H9 (cell line): ENCODE measurements around the gene ELF2. TPM values are rescaled to one million over a fixed set of nuclear protein-coding genes. Genes with fewer than 3 reads are reported as not detected.
A peak's percentile ranks its signal among the peaks of the same experiment; 100 is the strongest.
"Not testable (repeated sequence)": the region's sequence is repeated elsewhere in the genome, so short reads cannot be mapped to it uniquely, and the experiment has no call there.

Experiments
- DNase-seq: peaks from one replicate; pipeline ENCODE4 v3.0.0-alpha.2; 2017
- H2AFZ ChIP-seq: one replicate; pipeline ENCODE4 v1.6.1; 2013; ENCODE audit warnings: mild to moderate bottlenecking, low read length, control low read depth, moderate library complexity
- H2AK5ac ChIP-seq: 2 replicates; pipeline ENCODE4 v1.6.1; 2013; ENCODE audit warnings: low read length, control low read depth, mixed read lengths; ENCODE audit not compliant: insufficient read length
- H2BK120ac ChIP-seq: one replicate; pipeline ENCODE4 v1.6.1; 2013; ENCODE audit warnings: low read depth, mild to moderate bottlenecking, low read length, control low read depth, inconsistent platforms; ENCODE audit not compliant: poor library complexity, severe bottlenecking
- H2BK12ac ChIP-seq: 2 replicates; pipeline ENCODE4 v1.6.1; 2013; ENCODE audit warnings: low read length, control low read depth, mixed read lengths, low read depth; ENCODE audit not compliant: insufficient read length
- H2BK15ac ChIP-seq: 2 replicates; pipeline ENCODE4 v1.6.1; 2013; ENCODE audit warnings: low read depth, low read length, control low read depth
- H2BK20ac ChIP-seq: one replicate; pipeline ENCODE4 v1.6.1; 2013; ENCODE audit warnings: low read depth, mild to moderate bottlenecking, low read length, control low read depth, inconsistent platforms; ENCODE audit not compliant: poor library complexity, severe bottlenecking
- H2BK5ac ChIP-seq: 2 replicates; pipeline ENCODE4 v1.6.1; 2013; ENCODE audit warnings: low read length, control low read depth, mixed read lengths; ENCODE audit not compliant: insufficient read length
- H3K14ac ChIP-seq: 2 replicates; pipeline ENCODE4 v1.6.1; 2013; ENCODE audit warnings: low read length, control low read depth; ENCODE audit not compliant: insufficient read depth
- H3K18ac ChIP-seq: 2 replicates; pipeline ENCODE4 v1.6.1; 2013; ENCODE audit warnings: low read depth, mild to moderate bottlenecking, mixed read lengths, low read length, control low read depth; ENCODE audit not compliant: insufficient read length
- H3K23ac ChIP-seq: 2 replicates; pipeline ENCODE4 v1.6.1; 2013; ENCODE audit warnings: low read length, control low read depth, mixed read lengths, low read depth; ENCODE audit not compliant: insufficient read length
- H3K23me2 ChIP-seq: 2 replicates; pipeline ENCODE4 v1.6.1; 2013; ENCODE audit warnings: low read depth, mild to moderate bottlenecking, mixed read lengths, low read length, control low read depth; ENCODE audit not compliant: insufficient read length, poor library complexity, severe bottlenecking
- H3K27ac ChIP-seq: 2 replicates; pipeline ENCODE4 v1.5.1; 2013; ENCODE audit warnings: low read length, control low read depth, mixed read lengths, low read depth; ENCODE audit not compliant: insufficient read length
- H3K27me3 ChIP-seq: 2 replicates; pipeline ENCODE4 v1.6.1; 2013; ENCODE audit warnings: low read length, control low read depth, inconsistent platforms; ENCODE audit not compliant: insufficient read depth
- H3K4ac ChIP-seq: 2 replicates; pipeline ENCODE4 v1.6.1; 2013; ENCODE audit warnings: low read depth, mild to moderate bottlenecking, control low read depth, inconsistent platforms, low read length, moderate library complexity
- H3K4me1 ChIP-seq: 2 replicates; pipeline ENCODE4 v1.6.1; 2013; ENCODE audit warnings: low read length, control low read depth, inconsistent platforms; ENCODE audit not compliant: insufficient read depth
- H3K4me2 ChIP-seq: 2 replicates; pipeline ENCODE4 v1.6.1; 2013; ENCODE audit warnings: low read length, control low read depth, mixed read lengths; ENCODE audit not compliant: insufficient read length, insufficient read depth
- H3K56ac ChIP-seq: 2 replicates; pipeline ENCODE4 v1.6.1; 2013; ENCODE audit warnings: low read depth, mild to moderate bottlenecking, mixed read lengths, low read length, control low read depth; ENCODE audit not compliant: insufficient read length
- H3K79me1 ChIP-seq: 2 replicates; pipeline ENCODE4 v1.6.1; 2013; ENCODE audit warnings: low read depth, mild to moderate bottlenecking, moderate library complexity, low read length, control low read depth, inconsistent platforms; ENCODE audit not compliant: insufficient read depth, poor library complexity, severe bottlenecking
- H3K79me2 ChIP-seq: 2 replicates; pipeline ENCODE4 v1.6.1; 2013; ENCODE audit warnings: low read length, control low read depth, inconsistent platforms; ENCODE audit not compliant: insufficient read depth
- H3K9ac ChIP-seq: 2 replicates; pipeline ENCODE4 v1.6.1; 2013; ENCODE audit warnings: low read length, control low read depth, mixed read lengths; ENCODE audit not compliant: insufficient read length; ENCODE audit errors: extremely low read depth
- H3K9me3 ChIP-seq: one replicate; pipeline ENCODE4 v1.6.1; 2013; ENCODE audit warnings: low read depth, low read length, inconsistent platforms; ENCODE audit not compliant: control insufficient read depth
- H3T11ph ChIP-seq: one replicate; pipeline ENCODE4 v1.6.1; 2013; ENCODE audit warnings: mild to moderate bottlenecking, low read length, control low read depth, inconsistent platforms
- H4K20me1 ChIP-seq: one replicate; pipeline ENCODE4 v1.6.1; 2013; ENCODE audit not compliant: control insufficient read depth, insufficient read length, insufficient read depth
- H4K5ac ChIP-seq: 2 replicates; pipeline ENCODE4 v1.6.1; 2013; ENCODE audit warnings: low read depth, mild to moderate bottlenecking, mixed read lengths, low read length, control low read depth; ENCODE audit not compliant: insufficient read length
- H4K8ac ChIP-seq: replicated peaks from 2 replicates; pipeline ENCODE4 v1.6.1; 2013; ENCODE audit warnings: low read length, control low read depth, mixed read lengths, low read depth; ENCODE audit not compliant: insufficient read length
- H4K91ac ChIP-seq: 2 replicates; pipeline ENCODE4 v1.6.1; 2013; ENCODE audit warnings: low read depth, mild to moderate bottlenecking, moderate library complexity, mixed read lengths, low read length, control low read depth; ENCODE audit not compliant: insufficient read length
- H3K27ac Mint-ChIP-seq, 3 experiments: 2 replicates in 2 of 3; 3 replicates in 1 of 3; pipeline ENCODE4 v1.8.0; 2020 to 2021; ENCODE audit warnings: mixed read lengths in 3 of 3, mild to moderate bottlenecking in 1 of 3, moderate library complexity in 1 of 3
- H3K27me3 Mint-ChIP-seq: 2 replicates; pipeline ENCODE4 v1.8.0; 2021; ENCODE audit warnings: low read depth, mild to moderate bottlenecking, moderate library complexity, mixed read lengths
- H3K36me3 Mint-ChIP-seq, 3 experiments: 2 replicates in 2 of 3; 3 replicates in 1 of 3; pipeline ENCODE4 v1.8.0; 2020 to 2021; ENCODE audit warnings: low read depth in 3 of 3, mixed read lengths in 3 of 3; ENCODE audit not compliant: insufficient read depth in 1 of 3
- H3K4me1 Mint-ChIP-seq, 2 experiments: 2 replicates each; pipeline ENCODE4 v1.8.0; 2020; ENCODE audit warnings: mixed read lengths in 2 of 2
- H3K4me3 Mint-ChIP-seq, 2 experiments: 2 replicates in 1 of 2; 3 replicates in 1 of 2; pipeline ENCODE4 v1.8.0; 2020 to 2021; ENCODE audit warnings: mild to moderate bottlenecking in 2 of 2, mixed read lengths in 2 of 2, moderate library complexity in 1 of 2
- H3K9me3 Mint-ChIP-seq, 2 experiments: 2 replicates in 1 of 2; 3 replicates in 1 of 2; pipeline ENCODE4 v1.8.0; 2020; ENCODE audit warnings: mild to moderate bottlenecking in 2 of 2, mixed read lengths in 2 of 2, moderate library complexity in 1 of 2
- WGBS: extraction: QIAGEN DNeasy Blood & Tissue Kit; methylation state at CpG from one replicate; pipeline ENCODE4 v1.1.7; 2013; ENCODE audit warnings: missing lambda C conversion rate, low lambda C conversion rate, mixed read lengths; ENCODE audit not compliant: insufficient read length; ENCODE audit errors: extremely low coverage; 5-methylcytosine and 5-hydroxymethylcytosine counted together
- total RNA-seq: library from RNA; stranded (reverse); gene quantifications from 2 replicates; pipeline ENCODE4 v1.2.1, GENCODE V29; 2021
- TF ChIP-seq, protein P1 (sequence below): fragments of 200-600 bp; sonication (generic); conservative IDR thresholded peaks from 3 replicates; pipeline ENCODE4 v1.8.0; 2021; ENCODE audit warnings: antibody characterized with exemption, mild to moderate bottlenecking

Gene ELF2
- total RNA-seq, 1 experiment from 2014 or later, result 49.6 TPM

DNA sequence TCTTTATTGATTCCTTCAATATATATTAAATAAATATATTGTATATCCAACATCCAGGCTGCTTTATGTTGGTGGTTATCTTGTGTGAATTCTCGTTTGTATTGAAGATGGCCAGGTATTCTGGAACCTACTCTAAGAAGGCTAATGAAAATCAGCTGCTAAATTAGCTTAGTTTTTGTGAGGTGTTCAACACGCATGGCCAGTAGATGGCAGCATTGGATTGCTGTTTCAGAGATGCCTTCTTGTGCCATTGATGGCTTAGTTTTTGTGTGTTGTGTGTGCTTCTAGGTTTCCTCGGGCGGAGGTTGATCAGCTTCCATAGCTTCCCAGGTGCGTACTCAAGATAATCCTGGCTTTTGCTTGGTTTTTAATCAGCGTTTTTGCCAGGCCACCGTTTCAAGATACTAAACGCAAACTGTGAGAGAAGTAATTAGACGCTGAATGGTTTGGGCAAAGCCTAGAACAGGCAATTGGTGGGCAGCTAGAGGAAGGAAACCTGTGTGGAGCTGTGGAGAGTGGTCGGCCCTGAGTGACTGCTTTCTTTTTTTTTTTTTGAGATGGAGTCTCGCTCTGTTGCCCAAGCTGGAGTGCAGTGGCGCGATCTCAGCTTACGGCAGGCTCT is 146.3 kb downstream of the ELF2 start:
- H3K27ac ChIP-seq, result no peak overlapping the region
- H3K23ac ChIP-seq, result no peak overlapping the region
- Mint-ChIP-seq H3K4me3 (no peak overlapping the region; a peak in 1 of 5 replicates), H3K27ac (peak overlapping the region in 2 of 3 experiments; percentile 82 to 85; a peak in 3 of 7 replicates), H3K36me3 (peaks cover 3 to 24% (median 18%) of the 10 kb centered on the region in 3 experiments; a peak in 6 of 7 replicates), H3K9me3 (no peaks in the 10 kb centered on the region), H3K4me1 (peaks cover 24 to 31% of the 10 kb centered on the region in 2 experiments), H3K27me3 (no peaks in the 10 kb centered on the region)
- DNase-seq, result peak; percentile 77
- H3K9me3 ChIP-seq, result no peaks in the 10 kb centered on the region
- H2BK120ac ChIP-seq, result no peak overlapping the region
- H4K91ac ChIP-seq, result no peak overlapping the region
- TF ChIP-seq, protein P1, sequence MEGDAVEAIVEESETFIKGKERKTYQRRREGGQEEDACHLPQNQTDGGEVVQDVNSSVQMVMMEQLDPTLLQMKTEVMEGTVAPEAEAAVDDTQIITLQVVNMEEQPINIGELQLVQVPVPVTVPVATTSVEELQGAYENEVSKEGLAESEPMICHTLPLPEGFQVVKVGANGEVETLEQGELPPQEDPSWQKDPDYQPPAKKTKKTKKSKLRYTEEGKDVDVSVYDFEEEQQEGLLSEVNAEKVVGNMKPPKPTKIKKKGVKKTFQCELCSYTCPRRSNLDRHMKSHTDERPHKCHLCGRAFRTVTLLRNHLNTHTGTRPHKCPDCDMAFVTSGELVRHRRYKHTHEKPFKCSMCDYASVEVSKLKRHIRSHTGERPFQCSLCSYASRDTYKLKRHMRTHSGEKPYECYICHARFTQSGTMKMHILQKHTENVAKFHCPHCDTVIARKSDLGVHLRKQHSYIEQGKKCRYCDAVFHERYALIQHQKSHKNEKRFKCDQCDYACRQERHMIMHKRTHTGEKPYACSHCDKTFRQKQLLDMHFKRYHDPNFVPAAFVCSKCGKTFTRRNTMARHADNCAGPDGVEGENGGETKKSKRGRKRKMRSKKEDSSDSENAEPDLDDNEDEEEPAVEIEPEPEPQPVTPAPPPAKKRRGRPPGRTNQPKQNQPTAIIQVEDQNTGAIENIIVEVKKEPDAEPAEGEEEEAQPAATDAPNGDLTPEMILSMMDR, result peak; percentile 89
- H4K20me1 ChIP-seq, result no peaks in the 10 kb centered on the region
- no peak overlapping the region for H3K9ac ChIP-seq
- no peak overlapping the region for H2BK12ac ChIP-seq
- no peak overlapping the region for H2BK15ac ChIP-seq
- H3K79me2 ChIP-seq, result peaks cover 63% of the 10 kb centered on the region
- H3K27me3 ChIP-seq, result no peaks in the 10 kb centered on the region
- peaks cover 3% of the 10 kb centered on the region for H3K79me1 ChIP-seq
- no peak overlapping the region for H2AK5ac ChIP-seq
- no CpG with 5 or more reads among the region's 14 CpGs for WGBS
- no peak overlapping the region for H3K4me2 ChIP-seq
- H3K23me2 ChIP-seq, result no peaks in the 10 kb centered on the region
- no peak overlapping the region for H2BK5ac ChIP-seq
- H3K4me1 ChIP-seq, result no peaks in the 10 kb centered on the region
- no peak overlapping the region for H2BK20ac ChIP-seq
- no peak overlapping the region for H4K5ac ChIP-seq
- H2AFZ ChIP-seq, result no peak overlapping the region
- H3K18ac ChIP-seq, result no peak overlapping the region
- H3T11ph ChIP-seq, result no peak overlapping the region
- H4K8ac ChIP-seq, result no peak overlapping the region
- H3K56ac ChIP-seq, result no peak overlapping the region
- H3K4ac ChIP-seq, result no peak overlapping the region
- no peak overlapping the region for H3K14ac ChIP-seq

DNA sequence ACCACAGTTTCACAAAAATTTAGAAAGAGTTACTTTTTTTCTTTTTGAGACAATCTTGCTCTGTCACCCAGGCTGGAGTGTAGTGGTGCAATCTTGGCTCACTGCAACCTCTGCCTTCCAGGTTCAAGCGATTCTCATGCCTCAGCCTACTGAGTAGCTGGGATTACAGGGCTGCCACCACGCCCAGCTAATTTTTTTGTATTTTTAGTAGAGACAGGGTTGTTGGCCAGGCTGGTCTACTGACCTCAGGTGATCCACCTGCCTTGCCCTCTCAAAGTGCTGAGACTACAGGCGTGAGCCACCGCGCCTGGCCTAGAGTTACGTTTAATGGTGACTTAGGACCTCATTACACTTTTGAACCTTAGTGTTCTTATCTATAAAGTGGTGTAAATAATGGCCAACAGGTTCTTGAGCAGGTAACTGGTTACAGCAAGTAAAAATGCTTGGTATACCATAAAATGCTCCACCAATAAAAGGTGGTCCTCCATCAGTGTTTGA is 147.1 kb downstream of the ELF2 start:
- H3K27ac Mint-ChIP-seq, H3K23ac ChIP-seq, H3K4me1 ChIP-seq, H4K91ac ChIP-seq, H3K4me3 Mint-ChIP-seq, H3K27me3 Mint-ChIP-seq, H3K14ac ChIP-seq, H2BK5ac ChIP-seq, H3K4me2 ChIP-seq, H3K4ac ChIP-seq, H3K23me2 ChIP-seq, H2BK15ac ChIP-seq, DNase-seq, H3K79me1 ChIP-seq, H3T11ph ChIP-seq, H4K20me1 ChIP-seq, H2AK5ac ChIP-seq, H2AFZ ChIP-seq, H2BK12ac ChIP-seq, H3K27me3 ChIP-seq, H3K18ac ChIP-seq, H2BK20ac ChIP-seq, H4K8ac ChIP-seq, H3K56ac ChIP-seq, H4K5ac ChIP-seq, H3K9ac ChIP-seq, H3K9me3 Mint-ChIP-seq, H2BK120ac ChIP-seq, H3K27ac ChIP-seq, H3K9me3 ChIP-seq: not testable (repeated sequence)
- Mint-ChIP-seq H3K36me3 (peaks cover 8 to 20% (median 16%) of the 10 kb centered on the region in 3 experiments), H3K4me1 (peaks cover 28 to 35% of the 10 kb centered on the region in 2 experiments)
- WGBS, result no CpG with 5 or more reads among the region's 6 CpGs
- H3K79me2 ChIP-seq, result peaks cover 61% of the 10 kb centered on the region
